ENCODE results near the gene RUNX3. TPM values are rescaled to one million over a fixed set of nuclear protein-coding genes. Genes with fewer than 3 reads are reported as not detected.

RUNX3 gene
- total RNA-seq, 1 donor, result not detected

GRCh38 chr1:24853649-24854048 lies 76.4 kb downstream of the RUNX3 start:
- DNase-seq (ENCODE audit: low read depth), result no peak
- TF ChIP-seq CTCF (IDR thresholded peaks at IDR 0.05; ENCODE audit: insufficient read depth, low read depth, low read length), result no peak
- no peak overlapping the region for H3K4me3 ChIP-seq (ENCODE audit: low read depth, low read length)

GRCh38 chr1:24850328-24850920 lies 79.7 kb downstream of the RUNX3 start:
- no peak for TF ChIP-seq CTCF (IDR thresholded peaks at IDR 0.05; ENCODE audit: insufficient read depth, low read depth, low read length)
- peak; percentile 39 for DNase-seq (ENCODE audit: low read depth)
- H3K4me3 ChIP-seq (ENCODE audit: low read depth, low read length), result no peak overlapping the region

GRCh38 chr1:24849672-24850295 lies 80.3 kb downstream of the RUNX3 start:
- no peak overlapping the region for H3K4me3 ChIP-seq (ENCODE audit: low read depth, low read length)
- DNase-seq (ENCODE audit: low read depth), result peak; percentile 60
- peak; percentile 22 for TF ChIP-seq CTCF (IDR thresholded peaks at IDR 0.05; ENCODE audit: insufficient read depth, low read depth, low read length)

Small RNAs within 50 kb of the gene (small RNA-seq; reads per million reads assigned to genes)
- not detected for gene MIR6731

Other genes starting within 250 kb of the RUNX3 start
- gene CLIC4, start 184.8 kb downstream of the RUNX3 start, total RNA-seq, result 411 and 544 TPM in 2 replicates